Fibroblast of peridontal ligament (primary cell): ENCODE data around the gene GPC5.
"Not testable (repeated sequence)": the region's sequence is repeated elsewhere in the genome, so short reads cannot be mapped to it uniquely, and the experiment has no call there.

ENCODE experiments used
- DNase-seq: peaks from one replicate; pipeline ENCODE4 v3.0.0-alpha.2; 2010; ENCODE audit errors: extremely low read depth

GPC5 gene

GRCh38 chr13:91648012-91648411 is 249.6 kb downstream of the GPC5 start:
- no peak for DNase-seq

- DNase-seq = no peak
Observed at GRCh38 chr13:91649456-91649855, 251.0 kb downstream of the GPC5 start.

GRCh38 chr13:91652404-91653301 is 254.2 kb downstream of the GPC5 start:
- DNase-seq = no peak

- no peak for DNase-seq
Observed at GRCh38 chr13:91655731-91656130, 257.3 kb downstream of the GPC5 start.

DNA sequence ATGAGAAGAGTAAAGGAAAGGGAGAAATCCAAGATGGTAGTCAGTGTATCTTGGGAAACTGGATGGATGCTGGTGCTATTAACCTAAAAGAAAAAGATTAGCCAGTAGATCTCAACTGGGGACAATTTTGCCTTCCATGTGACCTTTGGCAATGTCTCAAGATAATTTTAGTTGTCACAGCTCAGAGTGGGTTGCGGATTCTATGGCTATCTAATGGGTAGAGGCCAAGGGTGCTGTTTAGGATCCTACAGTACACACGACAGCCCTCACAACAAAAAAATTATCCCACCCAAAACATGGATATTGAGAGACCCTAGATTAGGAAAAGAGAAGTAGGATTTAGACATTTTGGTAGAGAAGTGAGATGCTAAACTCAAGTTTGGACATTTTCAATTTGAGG is 258.9 kb downstream of the GPC5 start:
- DNase-seq = no peak

- no peak for DNase-seq
Observed at GRCh38 chr13:91659256-91660075, 261.0 kb downstream of the GPC5 start.

- no peak for DNase-seq
Observed at GRCh38 chr13:91660076-91660415, 261.6 kb downstream of the GPC5 start.

DNA sequence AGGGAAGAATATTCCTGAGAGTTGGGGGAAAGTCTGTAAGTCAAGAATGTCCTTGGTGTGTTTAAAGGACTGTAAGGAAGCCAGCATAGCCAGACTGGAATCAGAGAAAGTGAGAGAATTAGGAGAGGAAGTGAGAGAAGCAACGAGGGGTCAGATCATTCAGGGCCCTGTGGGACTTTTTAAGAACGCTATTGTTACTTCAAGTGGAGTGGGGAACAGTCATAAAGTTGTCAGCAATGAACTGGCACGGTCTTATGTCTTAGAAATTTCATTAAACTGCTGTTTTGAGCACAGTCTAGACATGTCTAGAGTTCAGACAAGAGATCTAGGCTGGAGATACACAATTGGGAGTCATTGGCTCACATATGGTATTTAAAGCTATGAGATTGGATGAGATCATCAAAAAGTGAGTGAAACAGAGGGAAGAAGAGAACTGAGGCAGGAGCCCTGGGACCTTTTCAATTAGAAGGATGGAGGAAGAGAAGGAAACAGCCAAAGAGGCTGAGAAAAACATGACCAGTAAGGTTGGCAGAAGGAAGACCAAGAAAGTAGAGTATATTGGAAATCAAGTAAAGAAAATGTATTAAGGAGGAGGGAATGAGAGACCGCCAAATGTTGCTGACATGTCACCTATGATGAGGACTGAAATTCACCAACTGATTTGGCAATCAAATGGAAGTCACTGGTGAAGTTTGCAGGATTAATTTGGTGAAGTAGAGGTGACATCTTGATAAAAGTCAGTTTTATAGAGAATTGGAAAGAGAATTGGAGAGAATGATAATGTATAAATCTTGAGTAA is 263.5 kb downstream of the GPC5 start:
- DNase-seq = no peak

GRCh38 chr13:91664039-91664438 is 265.6 kb downstream of the GPC5 start:
- DNase-seq = no peak

- no peak for DNase-seq
Observed at GRCh38 chr13:91667486-91667885, 269.1 kb downstream of the GPC5 start.

DNA sequence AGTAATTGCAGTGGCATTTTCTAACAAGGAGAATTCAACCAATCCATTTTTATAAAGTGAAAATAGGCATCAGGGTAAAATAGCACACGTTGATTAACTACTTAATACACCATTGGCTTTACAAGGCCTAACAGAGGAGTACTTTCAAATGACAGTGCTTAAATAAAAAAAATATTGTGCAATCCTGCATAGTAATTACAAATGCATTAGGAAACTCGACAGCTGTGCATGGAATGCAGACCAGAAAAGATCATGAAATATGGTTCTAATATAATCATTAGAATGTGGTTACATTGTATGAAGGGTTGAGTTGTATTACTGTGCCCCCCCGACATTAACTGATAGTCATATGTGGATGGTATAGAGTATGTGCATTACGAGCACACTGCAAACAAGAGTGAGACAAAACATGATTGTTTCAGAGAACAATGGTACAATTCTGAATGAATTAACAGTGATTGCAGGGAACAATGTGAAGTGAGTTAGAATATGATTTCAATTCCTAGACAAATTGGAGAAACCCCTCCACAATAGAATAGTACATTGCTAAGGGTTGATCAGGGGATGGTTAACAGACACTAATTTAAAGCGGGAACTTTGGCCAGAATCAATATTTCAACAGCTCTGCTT is 270.6 kb downstream of the GPC5 start:
- DNase-seq = no peak

DNA sequence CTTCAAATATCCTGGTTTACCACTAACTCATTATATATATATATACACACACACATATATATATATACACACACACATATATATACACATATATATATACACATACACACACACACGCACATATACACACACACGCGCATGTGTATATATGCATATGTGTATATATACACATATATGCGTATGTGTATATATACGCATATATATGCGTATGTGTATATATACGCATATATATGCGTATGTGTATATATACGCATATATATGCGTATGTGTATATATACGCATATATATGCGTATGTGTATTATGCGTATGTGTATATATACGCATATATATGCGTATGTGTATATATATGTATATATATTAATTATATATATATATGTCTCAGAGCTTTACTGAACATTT is 275.9 kb downstream of the GPC5 start:
- DNase-seq = not testable (repeated sequence)

DNA sequence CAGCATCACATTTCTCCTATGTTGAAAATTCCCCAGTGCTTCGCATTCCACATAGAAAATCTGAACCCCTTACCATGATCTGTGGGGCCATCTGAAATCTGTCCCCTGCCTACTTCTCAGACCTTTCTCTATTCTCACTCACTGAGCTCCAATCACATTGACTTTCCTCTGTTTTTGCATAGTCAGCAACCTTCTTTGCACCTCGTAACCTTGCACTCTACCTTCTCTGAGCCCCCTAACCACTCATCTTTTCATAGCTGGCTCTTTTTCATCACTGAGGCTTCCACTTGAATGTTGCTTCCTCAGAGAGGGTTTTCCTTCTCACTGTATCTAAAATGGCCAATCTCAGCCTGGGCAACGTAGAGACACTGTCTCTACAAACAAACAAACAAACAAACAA is 286.3 kb downstream of the GPC5 start:
- no peak for DNase-seq

GRCh38 chr13:91690944-91691343 is 292.5 kb downstream of the GPC5 start:
- DNase-seq = no peak

- no peak for DNase-seq
Observed at GRCh38 chr13:91693466-91693865, 295.0 kb downstream of the GPC5 start.

GRCh38 chr13:91698308-91698707 is 299.9 kb downstream of the GPC5 start:
- no peak for DNase-seq

DNA sequence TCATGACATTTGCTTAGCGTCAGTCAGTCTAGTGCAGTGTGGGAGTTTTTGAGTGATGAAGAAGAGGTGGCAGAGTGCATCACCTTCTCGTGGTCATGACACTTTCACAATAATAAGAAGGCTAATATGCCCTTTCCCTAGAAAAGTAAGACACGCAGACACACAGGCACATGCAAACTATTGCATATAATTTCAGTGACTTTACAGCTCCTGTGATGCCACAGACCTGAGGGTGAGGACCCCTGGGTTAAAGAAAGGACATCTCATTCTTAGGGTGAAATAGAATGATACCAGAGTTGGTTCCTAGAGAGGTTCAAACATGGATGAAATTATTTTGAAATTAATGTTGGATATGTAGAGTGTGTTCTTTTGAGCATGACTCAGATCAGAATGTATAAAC is 300.3 kb downstream of the GPC5 start:
- DNase-seq = no peak

GRCh38 chr13:91699863-91700262 is 301.4 kb downstream of the GPC5 start:
- DNase-seq = no peak

DNA sequence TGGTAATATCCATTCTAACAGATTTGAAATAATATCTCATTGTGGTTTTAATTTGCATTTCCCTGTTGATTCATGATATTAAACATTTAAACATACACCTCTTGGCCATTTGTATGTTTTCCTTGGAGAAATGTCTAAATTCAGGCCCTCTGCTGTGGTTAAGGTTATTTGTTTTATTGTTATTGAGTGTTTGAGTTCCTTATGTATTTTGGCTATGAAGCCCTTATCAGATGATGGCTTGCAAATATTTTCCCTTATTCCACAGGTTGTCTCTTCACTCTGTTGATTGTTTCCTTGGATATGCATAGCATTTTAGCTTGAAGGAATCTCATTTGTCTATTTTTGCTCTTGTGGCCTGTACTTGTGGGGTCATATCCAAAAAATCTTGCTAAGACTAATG is 303.6 kb downstream of the GPC5 start:
- DNase-seq = no peak

DNA sequence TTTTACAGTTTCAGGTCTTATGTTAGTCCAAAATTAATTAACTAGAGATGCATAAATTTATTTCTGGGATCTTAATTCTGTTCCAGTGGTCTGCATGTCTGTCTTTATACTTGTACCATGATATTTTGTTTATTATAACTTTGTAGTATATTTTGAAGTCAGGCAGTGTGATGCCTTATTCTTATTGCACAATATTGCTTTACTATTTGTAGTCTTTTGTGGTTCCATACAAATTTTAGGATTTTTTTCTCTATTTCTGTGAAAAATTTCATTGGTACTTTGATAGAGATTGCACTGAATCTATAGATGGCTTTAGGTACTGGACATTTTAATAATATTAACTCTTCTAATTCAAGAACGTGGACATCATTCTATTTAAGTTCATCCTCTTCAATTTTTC is 304.0 kb downstream of the GPC5 start:
- no peak for DNase-seq

DNA sequence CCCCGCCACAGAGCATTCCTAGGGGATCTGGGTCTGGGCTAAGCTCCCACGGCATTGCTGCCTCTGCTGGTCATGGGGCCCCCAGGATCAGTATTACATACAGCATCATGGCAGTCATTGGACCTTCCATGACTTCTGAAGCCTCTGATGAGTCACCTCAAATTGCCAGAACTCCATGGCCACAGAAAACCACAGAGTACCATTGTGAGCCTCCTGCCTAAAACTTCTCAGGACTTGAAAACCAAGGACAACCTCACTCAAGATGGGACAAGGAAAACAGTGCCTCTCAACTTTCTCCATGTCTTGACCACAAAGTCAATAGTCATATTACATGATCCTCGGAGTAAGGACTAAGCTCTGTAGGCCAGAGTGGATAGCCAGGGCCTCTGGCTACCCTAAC is 306.0 kb downstream of the GPC5 start:
- no peak for DNase-seq

- no peak for DNase-seq
Observed at GRCh38 chr13:91708558-91708957, 310.1 kb downstream of the GPC5 start.
